Pancreas (tissue), 10 donors: ENCODE measurements around the gene EVC. TPM values are rescaled to one million over a fixed set of nuclear protein-coding genes. Genes with fewer than 3 reads are reported as not detected.

ENCODE experiments used
- ATAC-seq, 4 donors: fragments of 200-7000 bp; cut with Tn5 transposase; one replicate each; pipeline versions ENCODE4 v1.8.0 to v1.9.1; 2020; ENCODE audit warnings: mild to moderate bottlenecking in 4 of 4, moderate library complexity in 4 of 4
- DNase-seq, 6 donors: peaks; one replicate each; pipeline ENCODE4 v3.0.0-alpha.2; 2020
- FAIRE-seq: peaks from 2 replicates; lab custom pipeline; 2012; peaks lifted over from hg19 to GRCh38; lab: Jason Lieb, UNC
- H3K27ac ChIP-seq, 4 donors: fragments of 200-600 bp; sonication (generic); 1 replicate in 3 of 4; 2 replicates in 1 of 4; pipeline versions ENCODE4 v1.5.0 to v1.8.0; 2020
- H3K27me3 ChIP-seq, 4 donors: fragments of 200-600 bp; one replicate each; pipeline ENCODE4 v1.8.0; 2021
- H3K36me3 ChIP-seq, 3 donors: fragments of 200-600 bp; sonication (generic) in 1 of 3; one replicate each; pipeline versions ENCODE4 v1.5.0 to v1.8.0; 2020 to 2021
- H3K4me1 ChIP-seq, 3 donors: fragments of 200-600 bp; one replicate each; pipeline ENCODE4 v1.8.0; 2021
- H3K4me3 ChIP-seq, 4 donors: fragments of 200-600 bp; sonication (generic) in 2 of 4; one replicate each; pipeline versions ENCODE4 v1.5.0 to v1.8.0; 2020 to 2021
- H3K9me3 ChIP-seq, 4 donors: fragments of 200-600 bp; one replicate each; pipeline ENCODE4 v1.8.0; 2021
- CTCF ChIP-seq, 4 donors: fragments of 200-600 bp; sonication (generic) in 3 of 4; IDR thresholded peaks; one replicate each; pipeline versions ENCODE4 v1.5.0 to v1.8.0; 2021; ENCODE audit warnings: antibody characterized with exemption in 4 of 4
- WGBS, 2 donors: extraction: QIAGEN DNeasy Blood & Tissue Kit; methylation state at CpG; one replicate each; pipeline ENCODE4 v1.1.7; 2013; 5-methylcytosine and 5-hydroxymethylcytosine counted together
- intact Hi-C, 3 donors: fragments of 100-400 bp; cut with DNase I; formaldehyde crosslinking; loops; one replicate each; pipeline versions ENCODE4 v1.11.1 to v1.14.2; 2022
- polyA plus RNA-seq, 2 donors: library from polyadenylated mRNA; stranded (reverse); fragments of 200-250 nt; gene quantifications; one replicate each; pipeline ENCODE4 v1.2.3, GENCODE V29; 2013
- total RNA-seq, 6 donors: library from RNA; stranded (reverse); fragmentation: NEBNext Ultra II Directional in 4 of 6; extraction: Animal tissue kit (Norgen Biotek cat#: 25700) in 4 of 6; gene quantifications; one replicate each; pipeline versions ENCODE4 v1.2.1 to v1.2.4, GENCODE V29; 2021 to 2023
- donor health status: healthy with polysubstance abuse.
- donor health status: DM: no; HTN: no; CAD: no; lungs with moderate emphysema.
- donor health status: DM: no; HTN: no; CAD: no.
- donor health status: control.
- donor health status: control.
- donor health status: Bipolar disorder and iron deficiency.
- donor health status: DM: yes; HTN: yes; CAD: no.
- donor health status: DM: no; HTN: no; CAD: no.
- donor health status: DM: no; HTN: no; CAD: no.
- donor health status: DM: yes; HTN: yes; CAD: no.

The EVC gene
- total and polyA plus RNA-seq, 8 donors: 2.8 to 17.8 (median 11.9) TPM

DNA sequence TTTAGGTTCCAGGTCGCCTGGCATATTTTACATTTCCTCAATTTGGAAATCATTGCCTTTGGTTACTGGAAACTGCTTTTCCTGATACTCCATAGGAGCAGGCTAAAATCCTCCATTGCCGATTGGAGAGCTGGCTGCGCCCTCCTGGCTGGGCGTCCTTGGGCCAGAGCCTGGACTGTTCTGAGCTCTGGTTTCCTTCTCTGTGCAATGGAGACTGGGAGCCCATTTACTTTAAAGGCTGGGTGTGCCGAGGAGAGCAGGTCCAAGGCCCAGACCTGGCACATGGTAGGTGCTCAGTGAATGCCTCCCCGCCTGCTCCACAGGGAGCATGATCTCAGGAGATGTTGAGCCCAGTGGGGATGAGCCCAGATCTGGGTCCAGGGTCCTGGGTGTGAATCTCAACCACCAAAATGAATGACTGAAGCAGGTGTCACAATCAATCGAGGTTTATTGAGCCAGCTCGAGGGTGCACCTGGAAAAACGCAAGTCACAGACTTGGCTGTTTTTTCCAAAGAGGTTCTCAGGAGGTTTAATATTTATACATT, 50.0 kb downstream of the EVC start:
- peaks cover 0 to 14% (median 4%) of the 10 kb centered on the region in 3 donors for H3K36me3 ChIP-seq
- no peak for ATAC-seq
- DNase-seq: no peak
- no peak for FAIRE-seq
- no peak for TF ChIP-seq CTCF (IDR thresholded peaks at IDR 0.05)
- H3K4me3 ChIP-seq: no peak overlapping the region
- no peaks in the 10 kb centered on the region for H3K4me1 ChIP-seq
- no peaks in the 10 kb centered on the region for H3K27me3 ChIP-seq
- no peak overlapping the region for H3K27ac ChIP-seq
- H3K9me3 ChIP-seq: no peaks in the 10 kb centered on the region
- intact Hi-C loops: no loop called here
- WGBS, 2 donors: 94% methylated on average over 9 of the region's 9 CpGs

DNA sequence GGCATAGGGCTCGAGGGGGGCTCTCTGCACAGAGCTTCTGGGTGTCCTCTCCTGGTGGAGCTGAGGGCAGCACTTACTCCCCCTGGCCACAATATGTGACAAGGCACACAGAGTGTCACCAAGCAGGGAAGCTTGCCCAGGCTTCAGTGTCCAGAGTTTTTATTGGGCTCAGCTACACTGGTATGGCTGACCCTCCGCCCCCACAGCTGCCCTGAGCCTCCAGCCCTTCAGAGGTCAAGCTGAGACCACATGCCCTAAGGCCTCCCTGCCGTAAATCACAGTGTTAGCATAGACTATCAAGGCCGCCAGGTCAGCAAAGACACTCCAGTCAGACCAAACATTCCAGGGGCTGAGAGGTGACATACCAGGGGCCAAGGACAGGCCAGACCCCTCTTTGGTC, 59.0 kb downstream of the EVC start:
- WGBS, 2 donors: 94 to 96% methylated on average over 4 of the region's 4 CpGs
- no peak overlapping the region for H3K4me3 ChIP-seq
- TF ChIP-seq CTCF (IDR thresholded peaks at IDR 0.05): no peak
- H3K27ac ChIP-seq: no peak overlapping the region
- no peaks in the 10 kb centered on the region for H3K9me3 ChIP-seq
- no peaks in the 10 kb centered on the region for H3K27me3 ChIP-seq
- FAIRE-seq (no peak), DNase-seq (no peak), ATAC-seq (no peak)
- intact Hi-C loops: no loop called here
- no peaks in the 10 kb centered on the region for H3K36me3 ChIP-seq
- H3K4me1 ChIP-seq: no peaks in the 10 kb centered on the region

GRCh38 chr4:5772528-5773270, 61.7 kb downstream of the EVC start:
- no peak for FAIRE-seq
- no peak overlapping the region for H3K4me3 ChIP-seq
- no peak for ATAC-seq

GRCh38 chr4:5773271-5773555, 62.2 kb downstream of the EVC start:
- H3K36me3 ChIP-seq: no peaks in the 10 kb centered on the region
- peak in 1 of 4 donors; percentile 27 for ATAC-seq
- TF ChIP-seq CTCF (IDR thresholded peaks at IDR 0.05): no peak
- peaks cover 0 to 3% (median 0%) of the 10 kb centered on the region in 4 donors for H3K9me3 ChIP-seq
- intact Hi-C loops: no loop called here
- no peak for FAIRE-seq
- H3K27me3 ChIP-seq: no peaks in the 10 kb centered on the region
- H3K4me1 ChIP-seq: no peaks in the 10 kb centered on the region
- H3K27ac ChIP-seq: no peak overlapping the region
- WGBS, 2 donors: 98% methylated on average over 2 of the region's 2 CpGs
- no peak overlapping the region for H3K4me3 ChIP-seq
- no peak for DNase-seq

More at GRCh38 chr4:5772528-5773270, 61.7 kb downstream of the EVC start:
- Histone ChIP-seq H3K27me3 (no peaks in the 10 kb centered on the region), H3K27ac (no peak overlapping the region), H3K4me1 (no peaks in the 10 kb centered on the region), H3K36me3 (no peaks in the 10 kb centered on the region), H3K9me3 (peaks cover 0 to 3% (median 0%) of the 10 kb centered on the region in 4 donors)
- TF ChIP-seq CTCF (IDR thresholded peaks at IDR 0.05): no peak
- intact Hi-C loops: no loop called here
- DNase-seq: no peak
- WGBS, 2 donors: 91% methylated on average over 9 of the region's 9 CpGs

GRCh38 chr4:5774416-5775036, 63.5 kb downstream of the EVC start:
- WGBS, 2 donors: 89 to 95% methylated on average over 2 of the region's 2 CpGs
- DNase-seq: no peak

More at GRCh38 chr4:5774416-5775036, 63.5 kb downstream of the EVC start:
- Histone ChIP-seq H3K4me1 (no peaks in the 10 kb centered on the region), H3K9me3 (peaks cover 0 to 3% (median 0%) of the 10 kb centered on the region in 4 donors), H3K36me3 (no peaks in the 10 kb centered on the region), H3K27ac (no peak overlapping the region), H3K4me3 (no peak overlapping the region), H3K27me3 (no peaks in the 10 kb centered on the region)
- no peak for FAIRE-seq
- intact Hi-C loops: no loop called here
- no peak for TF ChIP-seq CTCF (IDR thresholded peaks at IDR 0.05)
- no peak for ATAC-seq
